GM19351 (cell line): Measurements from ENCODE around the gene BCAR3.
"Not testable (repeated sequence)": the region's sequence is repeated elsewhere in the genome, so short reads cannot be mapped to it uniquely, and the experiment has no call there.

Experiments
- ATAC-seq: cut with Tn5 transposase; IDR thresholded peaks from one replicate; pipeline ENCODE4 v1.9.1; 2021; ENCODE audit warnings: mild to moderate bottlenecking, moderate library complexity; ENCODE audit not compliant: unreplicated experiment

BCAR3 gene

GRCh38 chr1:93690341-93690740 is 8.7 kb upstream of the BCAR3 start:
- ATAC-seq, result no peak

DNA sequence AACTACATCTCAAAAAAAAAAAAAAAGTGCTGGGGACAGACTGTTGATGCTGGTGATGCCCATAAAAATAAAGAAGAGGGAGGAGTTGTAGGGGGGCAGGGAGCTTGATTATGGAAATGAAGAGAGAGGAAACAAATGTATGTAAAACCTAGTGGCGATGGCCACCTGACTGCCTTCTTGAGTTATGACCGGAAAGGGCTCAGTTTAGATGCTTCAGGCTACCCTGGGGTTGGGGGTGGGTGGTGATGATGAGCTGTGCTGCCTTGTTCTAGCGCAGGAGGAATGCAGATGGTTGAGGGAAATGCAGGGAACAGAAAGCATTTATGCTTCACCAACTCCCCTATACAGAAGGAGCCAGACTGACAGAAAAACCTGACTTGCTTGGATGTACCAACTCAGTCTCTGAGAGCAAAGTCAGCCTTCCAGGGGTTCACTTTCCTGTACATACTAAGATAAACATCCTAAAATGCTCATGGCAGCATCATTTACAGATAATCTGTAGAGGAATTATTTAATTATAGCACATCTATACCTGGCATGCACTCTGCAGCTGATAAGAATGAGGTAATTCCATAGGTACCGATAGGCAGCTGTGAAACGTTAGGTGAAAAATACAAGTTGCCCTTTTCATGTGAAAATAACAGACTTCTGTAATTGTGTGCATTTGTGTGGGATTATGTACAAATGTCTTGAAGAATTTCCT is 8.0 kb upstream of the BCAR3 start:
- no peak for ATAC-seq

GRCh38 chr1:93687542-93687941 is 5.9 kb upstream of the BCAR3 start:
- ATAC-seq, result no peak

DNA sequence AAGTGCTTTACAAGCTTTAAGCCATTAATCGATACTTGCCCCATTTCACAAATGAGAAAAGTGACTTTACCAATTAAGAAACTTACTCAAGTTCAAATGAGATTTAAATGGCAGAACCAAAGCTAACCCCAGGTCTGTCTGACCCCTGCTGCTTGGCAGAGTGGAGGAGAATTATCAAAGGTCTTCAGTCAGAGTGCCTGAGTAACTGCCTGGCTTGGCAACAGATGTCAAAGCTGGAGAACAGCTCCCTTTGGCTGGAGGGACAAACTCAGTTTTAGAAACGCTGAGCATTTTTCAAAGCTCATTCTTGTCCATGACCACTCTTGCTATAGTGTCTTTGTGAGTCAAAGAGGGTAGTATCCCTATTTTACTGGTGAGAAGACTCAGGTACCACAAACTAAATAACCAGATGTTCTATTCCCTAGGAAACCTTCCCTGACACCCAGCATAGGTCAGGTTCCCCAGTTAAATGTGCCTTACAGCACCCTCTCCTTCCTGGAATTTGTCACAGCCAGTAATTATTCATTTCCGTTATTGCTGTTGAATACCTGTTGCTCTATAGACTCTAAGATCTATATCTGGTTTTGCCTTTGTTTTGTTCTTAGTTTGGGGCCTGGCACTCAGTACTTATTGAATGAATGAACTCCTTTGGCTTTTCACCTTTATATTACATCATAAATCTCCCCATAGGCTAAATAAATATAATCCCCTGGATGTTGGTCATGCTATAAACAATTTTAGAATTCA is 5.0 kb upstream of the BCAR3 start:
- no peak for ATAC-seq

- ATAC-seq, result no peak
These were observed 4.3 kb upstream of the BCAR3 start for GRCh38 chr1:93685918-93686317.

DNA sequence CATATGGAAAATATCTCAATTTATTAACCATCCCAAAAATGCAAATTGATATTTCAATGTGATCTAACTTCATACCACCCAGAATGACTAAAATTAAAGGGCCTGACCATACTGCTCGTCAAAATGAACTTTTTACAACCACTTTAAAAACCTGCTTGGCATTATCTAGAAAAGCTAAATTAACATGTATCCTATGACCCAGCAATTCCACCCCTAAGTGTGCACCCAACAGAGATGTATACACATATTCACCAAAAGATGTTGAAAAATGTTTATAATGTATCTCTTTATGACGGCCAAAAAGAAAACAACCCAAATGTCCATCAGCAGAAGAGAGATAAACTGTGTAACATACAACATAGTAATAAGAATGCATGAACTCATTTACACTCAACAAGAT is 1.6 kb upstream of the BCAR3 start:
- ATAC-seq, result no peak

DNA sequence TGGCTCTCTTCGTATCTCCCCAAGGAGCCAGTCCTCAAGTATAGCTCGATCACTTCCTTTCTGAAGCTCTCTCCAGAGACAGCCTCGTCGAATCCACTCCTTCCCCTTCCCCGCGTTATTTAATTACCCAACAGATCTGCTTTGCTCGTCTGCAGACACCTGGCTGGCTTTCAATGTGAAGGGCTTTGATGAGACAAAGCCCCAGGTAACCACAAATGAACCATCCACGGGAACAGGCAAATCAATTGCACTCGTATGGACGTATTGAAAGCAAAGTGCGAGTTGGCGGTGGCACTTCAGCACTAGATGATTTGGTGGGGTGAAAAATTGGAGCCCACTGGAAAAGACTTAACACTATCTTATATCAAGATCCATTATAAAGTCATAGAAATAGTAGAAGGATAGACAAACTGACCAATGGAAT is 364 bp upstream of the BCAR3 start:
- no peak for ATAC-seq

GRCh38 chr1:93680420-93681100 is 1.1 kb downstream of the BCAR3 start:
- peak; percentile 79 for ATAC-seq

DNA sequence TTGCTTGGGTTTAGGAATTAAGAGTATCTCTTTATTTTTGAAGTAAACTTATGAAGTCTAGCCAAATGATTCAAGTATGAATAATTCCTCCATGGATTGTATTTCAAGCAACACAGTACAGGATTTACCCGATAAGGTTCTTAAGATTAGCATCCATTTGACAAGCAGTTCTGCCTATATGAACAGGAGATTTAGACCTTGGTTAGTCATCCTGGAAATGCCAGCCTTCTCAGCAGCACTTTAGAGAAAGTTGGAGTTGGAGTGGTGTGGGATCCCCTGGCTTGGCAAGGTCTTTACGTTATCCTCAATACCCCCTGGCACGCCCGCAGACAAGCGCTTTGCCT is 1.6 kb downstream of the BCAR3 start:
- no peak for ATAC-seq

DNA sequence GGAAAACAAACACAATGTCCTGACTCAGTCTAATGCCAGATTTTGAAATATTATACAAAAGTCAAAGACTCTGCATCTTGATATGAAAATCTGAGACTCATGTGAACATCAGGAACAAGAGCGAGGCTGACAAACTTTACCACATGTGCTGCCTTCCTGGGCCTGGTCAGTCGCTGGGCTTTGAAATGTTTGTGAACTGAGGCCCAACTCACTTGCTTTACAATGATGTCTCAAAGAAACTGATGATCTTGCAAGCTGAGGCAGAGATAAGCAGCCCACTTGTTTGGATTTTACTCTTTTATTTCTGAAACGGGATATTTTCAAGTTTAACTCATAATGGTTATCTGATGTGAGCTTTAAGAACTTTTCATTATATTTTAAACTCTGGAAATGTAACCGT is 2.1 kb downstream of the BCAR3 start:
- ATAC-seq, result no peak

DNA sequence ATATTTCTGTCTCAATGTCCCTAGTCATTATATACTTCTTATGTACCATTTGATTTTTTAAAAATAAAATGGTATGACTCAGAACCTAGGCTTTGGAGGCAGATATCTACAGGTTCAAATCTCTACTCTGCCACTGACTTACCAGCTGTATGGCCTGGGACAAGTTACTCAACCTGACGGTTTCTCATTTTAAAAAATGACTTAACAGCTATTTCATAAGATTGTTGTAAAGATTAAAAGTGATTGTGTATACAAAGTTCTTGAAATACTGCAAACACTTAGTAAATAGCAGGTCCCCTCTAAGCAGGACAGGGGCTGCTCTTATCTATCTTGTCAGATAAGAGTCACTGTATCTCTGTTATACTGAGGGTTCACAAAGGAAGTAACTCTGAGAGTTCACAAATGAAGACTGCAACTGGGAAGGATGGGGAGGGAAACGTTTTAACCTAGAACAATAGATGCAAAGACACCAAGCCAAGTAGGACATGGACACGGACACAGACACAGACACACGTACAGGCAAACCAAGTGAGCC is 2.6 kb downstream of the BCAR3 start:
- ATAC-seq, result no peak

DNA sequence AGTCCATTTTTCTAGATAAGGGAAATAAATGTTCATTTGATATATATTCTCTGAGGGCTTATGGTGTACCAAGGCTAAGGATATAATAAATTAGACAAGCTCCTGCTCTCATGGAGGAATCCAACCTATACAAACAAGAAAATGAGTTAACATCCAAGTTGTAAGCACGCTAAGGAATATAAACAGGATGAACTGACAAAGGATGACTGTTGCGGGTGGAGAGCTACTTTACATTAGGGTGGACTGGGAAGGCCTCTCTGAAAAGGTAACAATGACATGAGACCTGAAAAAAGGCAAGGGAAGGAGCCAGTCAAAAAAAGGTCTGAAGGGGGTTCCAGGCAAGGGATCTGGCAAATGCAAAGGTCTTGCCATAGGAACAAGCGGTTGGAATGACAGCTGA is 3.1 kb downstream of the BCAR3 start:
- ATAC-seq, result no peak

- no peak for ATAC-seq
These were observed 3.9 kb downstream of the BCAR3 start for GRCh38 chr1:93677729-93678128.

GRCh38 chr1:93676427-93676826 is 5.2 kb downstream of the BCAR3 start:
- no peak for ATAC-seq

DNA sequence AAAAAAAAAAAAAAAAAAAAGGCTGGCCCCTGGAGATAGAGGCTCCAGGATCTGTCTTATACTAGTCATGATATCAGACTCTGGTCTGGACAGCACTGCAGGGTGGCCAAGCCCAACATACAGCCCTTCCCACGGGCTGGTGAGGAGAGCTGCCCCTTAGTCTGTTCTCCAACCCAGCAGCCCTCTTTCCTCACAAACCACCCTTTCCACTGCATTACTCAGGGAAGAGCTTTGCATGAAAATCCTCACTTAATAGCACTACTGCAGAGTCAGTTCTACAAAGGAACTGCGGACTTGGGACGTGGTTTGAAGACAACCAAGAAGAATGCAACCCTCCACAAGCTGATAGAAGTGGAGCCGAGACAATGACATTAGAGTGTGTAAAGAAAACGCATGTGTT is 5.7 kb downstream of the BCAR3 start:
- no peak for ATAC-seq

DNA sequence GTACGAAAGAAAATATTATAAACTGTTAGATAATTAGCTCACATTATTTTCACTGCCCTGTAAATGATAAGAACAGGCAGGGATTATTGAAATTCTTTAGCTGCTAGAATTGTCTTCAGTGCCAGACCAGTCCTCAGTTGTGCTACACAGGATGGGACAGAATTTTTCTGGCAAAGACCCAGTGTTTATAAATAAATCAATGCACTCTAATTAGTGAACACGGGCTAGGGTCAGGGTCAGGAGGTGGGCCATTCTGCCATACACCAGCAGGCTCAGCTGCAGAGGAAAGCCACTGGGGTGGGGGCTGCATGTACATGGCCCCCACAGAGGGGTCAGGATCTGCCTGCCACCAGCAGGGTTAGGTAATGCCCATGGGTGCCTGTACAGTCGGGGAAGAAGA is 6.4 kb downstream of the BCAR3 start:
- no peak for ATAC-seq

DNA sequence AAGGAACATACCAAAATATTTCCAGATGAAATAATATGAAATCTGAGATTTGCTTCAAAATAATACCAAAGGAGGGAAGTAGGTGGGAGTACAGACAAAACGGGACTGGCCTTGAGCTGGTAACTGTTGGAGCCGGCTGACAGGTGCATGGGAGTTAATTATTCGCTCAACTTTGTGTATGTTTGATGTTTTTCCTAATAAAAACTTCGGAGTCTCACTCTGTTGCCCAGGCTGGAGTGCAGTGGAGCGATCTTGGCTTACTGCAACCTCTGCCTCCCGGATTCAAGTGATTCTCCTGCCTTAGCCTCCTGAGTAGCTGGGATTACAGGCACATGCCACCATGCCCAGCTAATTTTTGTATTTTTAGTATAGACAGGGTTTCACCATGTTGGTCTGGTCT is 7.6 kb downstream of the BCAR3 start:
- not testable (repeated sequence) for ATAC-seq

DNA sequence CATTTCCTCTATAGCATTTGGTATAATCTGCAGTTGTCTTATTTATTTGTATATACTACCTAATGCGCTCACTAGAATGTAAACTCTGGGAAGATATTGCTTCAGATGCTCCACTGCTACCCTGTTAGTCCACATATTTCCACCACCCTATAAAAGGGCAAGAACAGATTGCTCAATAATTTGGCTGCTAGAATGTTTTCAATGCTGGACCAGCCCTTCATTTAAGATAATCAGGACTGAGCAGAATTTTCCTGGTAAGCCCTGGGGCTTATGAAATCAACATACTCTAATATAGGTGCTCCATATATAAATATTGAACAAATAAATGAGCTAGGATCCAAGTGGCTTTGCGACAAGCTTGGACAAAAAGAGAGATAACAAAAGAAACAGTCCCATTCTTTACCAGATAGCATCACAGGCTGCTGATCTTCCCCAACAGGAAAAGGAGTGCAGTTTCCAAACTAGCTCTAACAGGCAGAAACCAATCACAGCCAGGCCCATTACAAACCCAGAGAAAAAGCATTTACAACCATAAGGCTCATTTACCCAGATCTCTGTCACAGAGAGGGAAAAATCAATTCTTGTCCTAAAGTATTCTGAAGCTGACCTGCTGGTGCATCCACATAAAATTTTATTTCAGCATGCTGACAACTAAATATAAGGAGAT is 8.3 kb downstream of the BCAR3 start:
- no peak for ATAC-seq

DNA sequence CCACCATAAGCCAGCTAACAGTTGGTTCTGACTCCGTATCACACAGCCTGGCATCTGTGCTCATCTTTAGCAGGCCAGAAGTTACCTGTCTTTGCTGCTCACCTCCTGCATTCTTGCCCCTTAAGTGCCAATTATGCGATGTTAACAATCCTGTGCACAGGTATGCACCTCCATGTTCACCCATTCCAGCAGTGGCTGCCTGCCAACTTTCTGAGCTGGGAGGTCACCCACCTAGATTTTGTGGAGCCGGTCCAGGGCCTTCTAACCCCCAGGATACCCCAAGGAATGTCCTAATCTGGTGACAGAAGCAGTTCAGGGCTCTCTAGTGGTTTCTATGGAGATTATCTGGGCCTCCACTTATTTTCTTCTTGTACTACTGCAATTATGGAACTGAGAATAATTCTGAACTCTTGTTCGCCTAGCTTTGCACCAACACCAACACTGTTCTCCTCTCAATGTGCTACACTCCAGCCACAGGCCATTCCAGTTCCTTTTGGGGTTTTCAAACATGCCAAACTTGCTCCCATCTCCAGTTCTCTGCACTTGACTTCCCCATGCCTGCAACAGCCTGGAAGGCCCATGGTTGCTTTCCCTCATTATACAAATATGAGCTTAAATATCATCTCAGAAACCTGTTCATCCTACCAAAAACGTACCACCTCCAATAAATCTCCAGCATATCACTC is 9.0 kb downstream of the BCAR3 start:
- no peak for ATAC-seq

DNA sequence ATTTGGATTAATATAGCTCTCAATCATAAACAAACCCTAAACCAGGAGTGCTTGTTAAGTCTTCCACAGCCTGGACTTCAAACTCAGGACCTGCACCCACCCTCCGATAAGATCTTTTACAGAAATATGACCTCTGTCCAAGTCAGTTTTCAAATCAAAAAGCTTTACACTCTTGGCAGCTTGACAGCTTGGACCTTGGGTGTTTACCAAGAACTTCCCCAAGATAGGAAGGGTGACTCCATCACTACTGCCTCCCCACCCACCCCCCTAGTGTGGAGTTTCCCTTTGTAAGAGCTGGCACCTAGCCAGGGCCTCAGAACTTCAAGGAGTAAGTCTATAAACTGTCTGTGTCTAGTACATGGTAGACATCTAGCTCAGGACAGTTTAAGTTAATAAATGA is 9.6 kb downstream of the BCAR3 start:
- no peak for ATAC-seq

- ATAC-seq, result no peak
These were observed 10.5 kb downstream of the BCAR3 start for GRCh38 chr1:93671099-93671621.
